T47D (cell line): ENCODE results near the gene CGGBP1.

Source experiments
- DNase-seq, 2 experiments: peaks; one replicate each; pipeline versions ENCODE4 v3.0.0 to v3.0.0-alpha.2; 2011 to 2012; ENCODE audit warnings: low read depth in 1 of 2, low spot score in 1 of 2
- JUND ChIP-seq: IDR thresholded peaks from 2 replicates; pipeline ENCODE4 v1.6.1; 2012; ENCODE audit warnings: low read depth
- in situ Hi-C: cut with HindIII; loops from 2 replicates; pipeline ENCODE4 v1.10.0; 2016; ENCODE audit warnings: low sequenced_read_pairs, low pct_unique_long_range_greater_than_20kb

CGGBP1 gene

GRCh38 chr3:88058581-88059379 lies at the start of gene CGGBP1, which contains the start of gene ZNF654:
CGGBP1 (minus strand) TSS chr3:88059005; CDS start chr3:88055976, 3,029 bp downstream.
ZNF654 (plus strand) TSS chr3:88059255; CDS start chr3:88059320, 65 bp downstream.
- in situ Hi-C loops: no loop called here
- no peak for TF ChIP-seq JUND
- DNase-seq: peak; percentile 85 to 99

GRCh38 chr3:88105325-88105724 lies 46.5 kb upstream of the CGGBP1 start:
- in situ Hi-C loops: no loop called here
- no peak for DNase-seq
- no peak for TF ChIP-seq JUND

DNA sequence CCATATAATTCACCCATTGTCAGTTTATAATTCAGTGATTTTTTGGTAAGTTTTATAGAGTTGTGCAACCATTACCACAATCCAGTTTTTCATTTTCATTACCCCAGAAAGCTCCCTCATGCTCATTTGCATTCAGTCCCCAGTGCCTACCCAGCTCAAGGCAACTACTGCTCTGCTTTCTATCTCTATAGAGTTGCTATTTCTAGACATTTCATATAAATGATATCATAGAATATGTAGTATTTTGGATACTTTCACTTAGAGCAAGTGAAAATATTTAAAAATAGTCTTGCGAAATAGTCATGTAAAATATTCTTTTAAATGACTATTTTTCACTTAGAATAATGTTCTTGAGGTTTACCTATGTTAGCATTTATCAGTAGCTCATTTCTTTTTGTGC lies 42.3 kb upstream of the CGGBP1 start:
- no peak for DNase-seq
- in situ Hi-C loops: no loop called here
- TF ChIP-seq JUND: no peak

DNA sequence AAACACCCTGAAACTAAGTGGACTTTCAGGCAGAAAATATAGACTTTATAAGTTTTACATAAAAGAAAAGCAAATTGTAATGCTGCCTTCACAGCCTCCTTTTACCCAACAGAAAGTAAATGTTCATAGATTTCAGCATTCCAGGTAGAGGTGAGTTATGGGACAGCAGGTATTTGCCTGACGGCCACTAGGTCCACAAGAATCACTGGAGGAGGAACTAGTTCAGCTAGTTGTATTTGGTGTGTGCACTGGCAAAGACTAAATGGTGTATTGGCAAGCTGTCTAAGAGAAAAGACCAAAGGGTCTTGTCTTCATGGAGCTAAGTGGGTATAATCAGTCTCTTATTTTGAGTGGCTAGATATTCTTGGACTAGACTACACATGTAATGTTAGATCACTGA lies 34.5 kb upstream of the CGGBP1 start:
- in situ Hi-C loops: no loop called here
- DNase-seq: peak; percentile 23 to 86
- TF ChIP-seq JUND: no peak

GRCh38 chr3:88092270-88092669 lies 33.5 kb upstream of the CGGBP1 start:
- TF ChIP-seq JUND: no peak
- in situ Hi-C loops: no loop called here
- no peak for DNase-seq

- no peak for DNase-seq
- in situ Hi-C loops: no loop called here
- no peak for TF ChIP-seq JUND
Measured at GRCh38 chr3:88090681-88091080, 31.9 kb upstream of the CGGBP1 start.

GRCh38 chr3:88084097-88084501 lies 25.3 kb upstream of the CGGBP1 start:
- in situ Hi-C loops: no loop called here
- no peak for DNase-seq
- TF ChIP-seq JUND: no peak

GRCh38 chr3:88082854-88083253 lies 24.0 kb upstream of the CGGBP1 start:
- TF ChIP-seq JUND: no peak
- DNase-seq: no peak
- in situ Hi-C loops: no loop called here

GRCh38 chr3:88078932-88079331 lies 20.1 kb upstream of the CGGBP1 start:
- in situ Hi-C loops: no loop called here
- DNase-seq: no peak

GRCh38 chr3:88076712-88077111 lies 17.9 kb upstream of the CGGBP1 start:
- in situ Hi-C loops: no loop called here

More at GRCh38 chr3:88078932-88079331, 20.1 kb upstream of the CGGBP1 start:
- no peak for TF ChIP-seq JUND

DNA sequence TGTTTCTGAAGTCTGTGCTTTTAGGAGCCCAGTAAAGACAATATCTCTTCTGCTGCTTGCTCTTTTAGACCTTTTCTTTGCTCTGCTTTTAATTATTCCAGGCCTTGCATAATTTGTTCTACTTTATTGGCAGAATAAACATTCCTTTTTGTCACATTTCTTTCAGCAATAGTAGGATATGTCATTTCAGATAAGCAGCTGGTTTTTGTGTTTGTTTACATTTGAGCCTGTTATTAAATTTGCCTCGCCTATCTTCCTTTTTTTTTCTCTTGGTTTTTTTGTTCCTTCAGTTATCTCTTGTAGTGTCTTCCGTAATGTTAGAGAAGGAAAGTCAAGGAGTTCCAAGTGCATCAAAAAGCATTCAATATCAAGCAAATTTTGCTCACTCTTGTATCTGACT lies 16.7 kb upstream of the CGGBP1 start:
- DNase-seq: no peak
- TF ChIP-seq JUND: no peak
- in situ Hi-C loops: no loop called here

More at GRCh38 chr3:88076712-88077111, 17.9 kb upstream of the CGGBP1 start:
- no peak for TF ChIP-seq JUND
- no peak for DNase-seq

- no peak for TF ChIP-seq JUND
- no peak for DNase-seq
- in situ Hi-C loops: no loop called here
Measured at GRCh38 chr3:88075072-88075471, 16.3 kb upstream of the CGGBP1 start.

DNA sequence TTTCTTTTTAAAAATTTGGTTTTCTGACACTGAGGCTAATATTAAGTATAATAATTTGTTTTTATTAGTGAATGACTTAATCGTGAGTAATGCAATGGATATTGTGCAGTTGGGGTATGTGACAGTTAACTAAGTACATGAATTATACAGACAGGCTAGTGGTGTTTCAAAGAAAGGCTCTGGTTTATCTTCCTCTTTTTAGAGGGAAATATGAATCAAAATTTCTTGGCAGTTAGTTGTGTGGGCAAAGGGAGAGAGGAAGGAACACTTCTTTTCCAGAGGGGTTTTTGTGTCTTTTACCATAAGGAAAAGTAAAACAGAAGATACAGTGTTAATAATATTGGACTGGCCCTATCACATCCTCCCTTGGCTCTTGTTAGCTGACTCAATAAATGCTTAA lies 2.9 kb upstream of the CGGBP1 start:
- no peak for DNase-seq
- in situ Hi-C loops: no loop called here

More for the DNA sequence above, 2.9 kb upstream of the CGGBP1 start:
- no peak for TF ChIP-seq JUND
